HG03064 (cell line): ENCODE data around the gene APP.
"Not testable (repeated sequence)": the region's sequence is repeated elsewhere in the genome, so short reads cannot be mapped to it uniquely, and the experiment has no call there.

ENCODE experiments used
- ATAC-seq: cut with Tn5 transposase; IDR thresholded peaks from one replicate; pipeline ENCODE4 v1.9.1; 2021; ENCODE audit warnings: low read depth; ENCODE audit not compliant: unreplicated experiment

APP gene

GRCh38 chr21:26106562-26106961 lies 64.0 kb downstream of the APP start:
- ATAC-seq, result no peak

- ATAC-seq, result no peak
These were observed 64.8 kb downstream of the APP start for GRCh38 chr21:26105819-26106218.

- ATAC-seq, result no peak
These were observed 70.0 kb downstream of the APP start for GRCh38 chr21:26100573-26100972.

- no peak for ATAC-seq
These were observed 70.9 kb downstream of the APP start for GRCh38 chr21:26099610-26100219.

DNA sequence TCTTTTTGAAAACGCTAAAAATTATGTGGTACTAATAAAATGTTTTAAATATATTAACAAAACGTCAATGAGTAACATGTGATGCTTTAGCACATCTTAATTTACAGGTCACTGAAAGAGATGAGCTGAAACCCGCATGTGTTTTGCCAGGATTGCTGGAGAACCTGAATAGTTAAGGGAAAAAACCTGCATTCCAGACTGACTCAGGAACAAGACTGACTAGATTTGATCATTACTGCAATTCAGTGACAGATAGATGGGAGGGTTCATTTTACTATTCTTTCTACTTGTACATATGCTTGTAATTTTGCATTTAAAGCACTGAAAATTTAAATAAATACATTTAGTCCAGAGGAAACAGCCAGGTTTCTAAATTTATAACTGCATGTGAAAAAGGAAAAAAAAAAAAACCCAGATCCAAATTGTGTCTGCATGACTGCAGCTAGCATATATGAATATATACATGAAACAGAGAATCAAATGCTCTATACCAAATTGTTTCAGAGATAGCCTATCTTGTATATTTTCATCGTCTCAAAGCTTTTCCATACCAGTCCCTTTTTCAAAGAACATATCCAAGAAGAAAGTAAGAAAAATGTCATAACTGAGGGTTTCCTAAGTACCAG lies 71.7 kb downstream of the APP start:
- ATAC-seq, result no peak

- no peak for ATAC-seq
These were observed 73.1 kb downstream of the APP start for GRCh38 chr21:26097475-26097874.

GRCh38 chr21:26096494-26097371 lies 73.8 kb downstream of the APP start:
- ATAC-seq, result no peak

DNA sequence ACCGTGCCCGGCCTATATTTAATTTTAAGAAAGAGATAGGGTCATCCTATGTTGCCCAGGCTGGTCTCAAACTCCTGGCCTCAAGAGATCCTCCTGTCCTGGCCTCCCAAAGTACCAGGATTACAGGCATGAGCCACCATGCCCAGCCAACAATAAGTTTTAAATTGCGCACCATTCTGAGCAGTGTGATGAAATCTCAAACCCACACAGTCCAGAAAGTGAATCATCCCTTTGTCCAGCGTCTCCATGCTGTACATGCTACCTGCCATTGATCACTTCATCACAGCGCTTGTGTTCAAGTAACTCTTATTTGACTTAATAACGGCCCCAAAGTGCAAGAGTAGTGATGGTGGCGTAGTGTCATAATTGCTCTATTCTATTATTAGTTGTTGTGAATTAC lies 75.4 kb downstream of the APP start:
- no peak for ATAC-seq

DNA sequence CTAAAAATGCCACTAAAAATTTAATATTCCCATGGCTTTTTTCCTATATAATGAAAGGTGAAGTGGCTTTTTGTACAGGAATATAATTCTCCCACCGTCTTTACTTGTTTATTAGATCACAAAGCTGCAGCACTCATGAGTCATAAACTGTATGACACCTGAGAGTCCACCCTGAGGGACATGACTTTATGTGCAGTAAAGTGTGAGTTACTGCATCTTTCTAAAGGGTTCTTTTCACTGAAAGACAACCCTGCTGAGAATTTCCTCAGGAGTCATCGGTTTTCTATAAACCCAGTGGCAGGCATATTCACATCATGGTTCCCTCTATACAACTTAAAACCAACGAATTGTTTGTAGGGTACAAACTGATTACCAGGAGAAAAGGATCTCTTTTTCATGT lies 77.4 kb downstream of the APP start:
- no peak for ATAC-seq

DNA sequence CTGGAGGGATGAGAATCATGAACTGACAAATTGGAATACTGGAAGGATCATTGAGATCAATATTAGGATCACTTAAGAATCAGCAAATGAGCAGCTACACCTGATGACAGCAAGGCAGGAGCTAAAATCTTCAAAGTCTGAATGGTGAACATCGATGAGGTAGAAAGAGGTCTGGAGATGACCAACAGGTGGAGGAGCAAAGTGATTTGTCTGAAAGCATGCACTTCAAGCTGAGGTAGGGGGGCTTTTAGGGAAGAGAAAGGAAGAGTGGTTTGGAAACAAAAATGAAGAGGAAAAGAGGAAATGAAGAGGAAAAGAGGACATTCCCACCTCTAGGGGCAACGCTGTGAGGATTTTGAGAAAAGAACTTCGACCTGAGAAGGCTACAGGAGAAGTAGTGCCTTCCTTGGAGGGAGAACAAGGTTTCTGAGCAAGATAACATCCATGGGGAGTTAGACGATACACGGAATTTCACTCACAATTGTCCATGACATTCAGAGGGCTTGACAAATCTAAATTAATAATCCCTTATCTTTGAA lies 79.0 kb downstream of the APP start:
- no peak for ATAC-seq

GRCh38 chr21:26089730-26090129 lies 80.8 kb downstream of the APP start:
- ATAC-seq, result no peak

GRCh38 chr21:26087223-26087918 lies 83.2 kb downstream of the APP start:
- no peak for ATAC-seq

DNA sequence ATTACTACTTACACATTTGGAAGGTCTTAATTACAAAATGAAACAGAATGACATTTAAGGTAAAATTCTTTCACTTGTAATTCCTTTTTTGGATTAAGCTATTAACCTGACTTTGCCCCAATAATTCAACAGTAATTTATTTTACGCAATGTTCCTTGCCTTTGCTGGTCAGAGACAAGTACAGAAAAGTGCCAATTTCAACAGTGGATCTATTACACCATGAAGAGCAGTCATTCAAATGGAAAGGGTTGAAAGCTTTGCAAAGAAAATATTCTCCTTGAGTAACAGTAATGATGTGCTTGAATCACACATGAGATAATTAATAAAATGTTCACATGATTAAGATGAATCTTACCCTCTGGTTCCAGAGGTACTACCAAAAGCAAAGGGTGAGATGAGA lies 84.7 kb downstream of the APP start:
- no peak for ATAC-seq

- no peak for ATAC-seq
These were observed 85.4 kb downstream of the APP start for GRCh38 chr21:26085127-26085526.

GRCh38 chr21:26082549-26082948 lies 88.0 kb downstream of the APP start:
- no peak for ATAC-seq

- ATAC-seq, result not testable (repeated sequence)
These were observed 89.3 kb downstream of the APP start for GRCh38 chr21:26081175-26081760.

DNA sequence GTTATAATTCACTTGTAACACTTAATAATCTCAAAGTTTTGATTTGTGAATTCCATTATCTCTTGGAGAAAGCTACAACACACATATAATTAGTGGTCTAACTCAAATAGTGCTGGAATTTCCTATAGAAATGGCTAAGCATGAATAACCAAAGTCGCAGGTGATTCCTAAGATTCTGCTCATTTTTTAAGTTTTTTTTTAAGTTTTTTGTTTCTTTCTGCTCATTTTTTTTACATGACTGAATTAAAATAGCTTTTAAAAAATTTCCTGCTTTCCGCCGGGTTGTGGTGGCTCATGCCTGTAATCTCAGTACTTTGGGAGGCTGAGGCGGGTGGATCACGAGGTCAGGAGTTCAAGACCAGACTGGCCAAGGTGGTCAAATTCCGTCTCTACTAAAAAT lies 90.4 kb downstream of the APP start:
- no peak for ATAC-seq

- ATAC-seq, result no peak
These were observed 91.2 kb downstream of the APP start for GRCh38 chr21:26079366-26079765.

- no peak for ATAC-seq
These were observed 93.0 kb downstream of the APP start for GRCh38 chr21:26077521-26077920.
